CD4-positive, alpha-beta T cell treated with Interferon gamma for 1 hour (primary cell): ENCODE results near the gene DENND2A.
"Not testable (repeated sequence)": the region's sequence is repeated elsewhere in the genome, so short reads cannot be mapped to it uniquely, and the experiment has no call there.

Source experiments
- DNase-seq: peaks from one replicate; pipeline ENCODE4 v3.0.0-alpha.2; 2020

Gene DENND2A

DNA sequence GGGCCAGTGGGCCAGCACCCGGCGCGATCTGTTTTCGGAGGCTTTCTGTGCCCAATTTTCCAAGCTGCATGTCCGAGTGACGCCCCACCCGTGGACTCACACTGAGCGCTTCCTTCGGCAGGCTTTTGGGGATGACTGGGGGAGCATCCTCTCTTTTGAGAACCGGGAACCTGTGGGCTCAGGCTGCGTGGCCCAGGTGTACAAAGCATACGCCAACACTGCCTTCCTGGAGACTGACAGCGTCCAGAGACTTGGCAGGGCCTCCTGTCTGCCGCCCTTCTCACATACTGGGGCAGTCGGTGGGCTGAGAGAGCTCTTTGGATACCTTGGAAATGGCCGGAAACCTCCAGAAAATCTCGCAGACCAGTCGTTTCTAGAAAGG, 33.2 kb upstream of the DENND2A start:
- no peak for DNase-seq

DNA sequence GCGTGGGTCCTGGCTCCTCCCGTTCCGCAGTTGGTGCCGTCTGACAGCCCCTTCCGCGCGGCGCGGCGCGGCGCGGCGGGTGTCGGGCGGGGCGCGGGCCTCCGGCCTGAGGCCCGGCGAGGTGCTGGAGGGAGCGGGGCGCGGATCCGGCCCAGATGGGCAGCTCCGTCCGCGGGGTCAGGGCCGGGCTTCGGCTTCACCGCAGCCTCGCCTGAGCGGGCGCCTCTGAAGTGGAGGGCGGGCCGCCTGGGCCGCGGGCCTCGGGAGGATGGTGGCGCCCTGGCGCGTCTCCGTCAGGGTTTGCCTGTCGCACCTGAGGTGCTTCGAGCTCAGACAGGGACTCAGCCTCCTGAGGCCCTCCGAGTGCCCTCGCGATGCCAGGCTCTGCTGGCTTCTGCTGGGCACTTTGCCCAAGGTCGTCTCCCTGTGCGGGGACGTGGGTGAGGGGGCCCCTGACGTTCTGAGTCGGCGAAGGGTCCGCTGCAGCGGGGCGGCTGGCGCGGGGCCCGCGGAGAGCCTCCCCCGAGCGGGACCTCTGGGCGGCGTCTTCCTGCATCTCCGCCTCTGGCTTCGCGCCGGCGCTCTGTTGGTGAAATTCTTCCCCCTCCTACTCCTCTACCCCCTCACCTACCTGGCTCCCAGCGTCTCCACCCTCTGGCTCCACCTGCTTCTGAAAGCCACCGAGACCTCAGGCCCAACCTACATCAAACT, 32.6 kb upstream of the DENND2A start:
- peak; percentile 52 for DNase-seq

- peak; percentile 56 for DNase-seq
Observed at GRCh38 chr7:140672382-140673062, 31.9 kb upstream of the DENND2A start, which contains the start of gene ADCK2. Gene ADCK2 (plus strand): TSS chr7:140672945. CDS start chr7:140673331, 386 bp downstream.

GRCh38 chr7:140671966-140672365, 31.4 kb upstream of the DENND2A start:
- no peak for DNase-seq

DNA sequence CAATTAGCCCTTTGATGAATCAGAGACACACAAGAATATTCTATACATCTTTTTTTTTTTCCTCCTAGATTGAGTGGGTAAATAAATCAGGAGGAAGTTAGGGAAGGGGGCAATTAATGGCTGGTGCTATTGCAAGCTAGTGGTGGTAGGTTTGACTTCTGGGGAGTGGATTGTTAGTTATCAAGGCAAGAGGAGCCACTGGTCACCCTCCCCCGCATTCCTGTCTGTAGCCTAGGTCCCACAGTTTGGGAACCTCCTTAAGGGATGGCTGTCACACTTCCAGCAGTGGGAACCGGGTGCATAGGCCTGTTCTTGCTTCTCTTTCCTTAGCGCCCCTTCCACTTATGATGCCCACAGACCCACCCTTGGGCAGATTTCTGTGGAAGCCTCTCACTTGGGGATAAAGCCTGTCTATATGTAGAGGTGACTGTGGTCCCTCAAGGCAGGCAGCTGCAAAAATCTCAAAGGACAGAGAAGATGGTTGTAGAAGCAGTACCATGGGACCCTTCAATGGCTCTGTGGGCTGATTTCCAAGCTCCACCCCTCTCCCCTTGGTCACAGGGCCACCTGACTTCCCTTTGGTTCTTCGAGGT, 29.8 kb upstream of the DENND2A start:
- DNase-seq: no peak

- not testable (repeated sequence) for DNase-seq
Observed at GRCh38 chr7:140669862-140670261, 29.2 kb upstream of the DENND2A start.

DNA sequence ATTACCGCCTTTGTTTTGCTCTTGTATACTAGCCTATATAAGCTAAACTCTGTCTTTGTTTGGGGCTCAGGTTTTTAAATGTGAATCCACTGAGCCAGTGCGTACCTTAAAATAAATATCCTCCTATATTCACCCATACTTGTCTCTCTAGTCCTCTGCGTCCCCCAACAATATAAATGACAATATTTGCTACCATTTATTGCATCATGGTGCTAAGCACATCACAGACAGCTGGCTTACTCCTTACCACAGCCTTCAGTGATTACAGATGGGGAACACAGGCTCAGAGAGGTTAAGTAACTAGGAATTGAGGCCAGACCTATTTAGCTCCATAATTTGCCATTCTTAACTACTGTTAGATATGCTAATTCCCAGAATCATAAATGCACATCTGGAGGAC, 28.7 kb upstream of the DENND2A start:
- no peak for DNase-seq

GRCh38 chr7:140668641-140669040, 28.0 kb upstream of the DENND2A start:
- DNase-seq: no peak

- no peak for DNase-seq
Observed at GRCh38 chr7:140667476-140667875, 26.9 kb upstream of the DENND2A start.

DNA sequence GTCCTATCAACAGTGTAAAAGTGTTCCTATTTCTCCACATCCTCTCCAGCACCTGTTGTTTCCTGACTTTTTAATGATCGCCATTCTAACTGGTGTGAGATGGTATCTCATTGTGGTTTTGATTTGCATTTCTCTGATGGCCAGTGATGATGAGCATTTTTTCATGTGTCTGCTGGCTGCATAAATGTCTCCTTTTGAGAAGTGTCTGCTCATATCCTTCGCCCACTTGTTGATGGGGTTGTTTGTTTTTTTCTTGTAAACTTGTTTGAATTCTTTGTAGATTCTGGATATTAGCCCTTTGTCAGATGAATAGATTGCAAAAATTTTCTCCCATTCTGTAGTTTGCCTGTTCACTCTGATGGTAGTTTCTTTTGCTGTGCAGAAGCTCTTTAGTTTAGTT, 22.3 kb upstream of the DENND2A start:
- not testable (repeated sequence) for DNase-seq

DNA sequence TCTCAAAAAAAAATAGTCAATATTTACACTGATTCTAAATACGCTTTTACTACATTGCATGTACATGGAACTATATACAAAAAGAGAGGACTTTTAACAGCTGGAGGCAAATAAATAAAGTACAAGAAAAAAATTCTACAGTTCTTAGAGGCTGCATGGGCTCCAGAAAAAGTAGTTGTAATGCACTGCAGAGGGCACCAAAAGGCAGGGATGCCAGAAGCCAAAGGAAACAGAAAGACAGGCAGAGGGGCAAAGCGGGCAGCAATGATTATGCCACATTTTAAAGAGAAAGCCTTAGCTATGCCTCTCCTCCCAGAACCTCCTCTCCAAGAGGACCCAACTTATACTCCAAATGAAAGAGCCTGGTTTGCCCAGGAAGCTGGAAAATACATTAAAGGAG, 20.5 kb upstream of the DENND2A start:
- DNase-seq: no peak

GRCh38 chr7:140659856-140660255, 19.2 kb upstream of the DENND2A start:
- DNase-seq: no peak

DNA sequence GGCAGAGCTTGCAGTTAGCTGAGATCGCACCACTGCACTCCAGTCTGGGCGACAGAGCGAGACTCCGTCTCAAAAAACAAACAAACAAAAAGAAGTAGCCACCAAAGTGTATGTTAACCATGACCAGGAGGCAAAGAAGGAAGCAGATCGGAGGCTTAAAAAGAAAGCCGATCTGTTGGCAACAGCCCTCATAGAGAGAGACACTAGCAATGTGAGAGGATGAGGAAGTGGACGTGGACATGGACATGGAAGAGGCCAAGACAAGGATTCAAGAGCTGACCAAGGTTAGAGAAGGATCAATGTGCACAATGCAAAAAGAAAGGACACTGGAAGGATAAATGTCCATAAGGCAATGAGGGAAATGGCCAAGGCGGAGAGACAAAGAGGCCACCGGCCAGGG, 17.3 kb upstream of the DENND2A start:
- DNase-seq: no peak

- peak; percentile 53 for DNase-seq
Observed at GRCh38 chr7:140656548-140657515, 16.2 kb upstream of the DENND2A start.

DNA sequence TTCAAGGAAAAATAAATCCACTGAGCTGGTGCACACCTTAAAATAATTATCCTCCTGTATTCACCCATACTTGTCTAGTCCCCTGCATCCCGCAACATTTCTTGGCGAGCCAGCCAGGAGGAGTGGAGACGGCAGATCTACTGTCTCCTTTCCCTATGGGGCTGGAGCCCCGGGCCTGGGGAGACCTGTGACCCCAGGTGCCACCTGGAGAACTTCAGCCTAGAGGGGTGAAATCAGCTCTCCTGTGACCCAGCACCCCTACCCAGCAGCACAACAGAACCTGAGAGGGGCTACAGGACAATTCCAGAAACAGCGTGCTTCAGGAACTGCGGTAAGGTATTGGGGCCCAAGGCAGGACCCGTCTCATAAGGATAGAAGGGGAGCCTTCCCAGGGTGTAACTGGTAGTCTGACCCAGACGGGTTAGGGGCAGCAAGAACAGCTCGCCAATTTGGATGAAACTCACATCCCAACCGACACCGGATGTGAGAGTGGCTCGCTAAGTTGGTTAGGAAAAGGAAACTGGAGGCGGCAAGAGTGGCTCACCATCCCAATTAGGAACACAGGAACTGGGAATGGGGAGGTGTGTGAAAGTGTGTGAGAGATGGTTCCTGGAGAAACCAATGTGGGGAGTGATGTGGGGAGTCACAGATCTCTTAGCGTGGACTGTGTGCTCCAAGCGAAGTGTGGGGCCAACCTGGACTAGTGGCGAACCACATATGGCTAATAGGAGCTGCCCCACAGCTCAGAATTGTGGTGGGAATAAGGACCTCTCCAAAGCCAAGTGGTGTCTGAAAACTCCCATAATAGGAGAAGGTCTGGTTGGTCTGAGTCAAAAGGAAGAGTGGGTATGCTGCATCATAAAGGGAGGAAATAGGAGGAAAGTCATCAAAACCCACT, 15.1 kb upstream of the DENND2A start:
- DNase-seq: no peak

DNA sequence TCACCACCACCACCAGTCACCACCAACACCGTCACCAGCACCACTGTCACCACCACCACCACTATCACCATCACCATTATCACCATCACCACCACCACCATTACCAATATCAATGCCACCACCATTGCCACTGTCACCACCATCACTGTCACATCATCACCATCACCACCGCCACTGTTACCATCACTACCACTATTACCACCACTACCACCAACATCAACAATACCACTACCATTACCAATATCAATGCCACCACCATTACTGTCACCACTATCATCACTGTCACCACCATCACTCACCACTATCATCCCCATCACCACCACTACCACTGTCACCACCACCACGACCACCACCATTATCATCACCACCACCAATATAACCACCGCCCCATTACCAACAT, 14.0 kb upstream of the DENND2A start:
- DNase-seq: no peak

- no peak for DNase-seq
Observed at GRCh38 chr7:140654109-140654387, 13.4 kb upstream of the DENND2A start.

DNA sequence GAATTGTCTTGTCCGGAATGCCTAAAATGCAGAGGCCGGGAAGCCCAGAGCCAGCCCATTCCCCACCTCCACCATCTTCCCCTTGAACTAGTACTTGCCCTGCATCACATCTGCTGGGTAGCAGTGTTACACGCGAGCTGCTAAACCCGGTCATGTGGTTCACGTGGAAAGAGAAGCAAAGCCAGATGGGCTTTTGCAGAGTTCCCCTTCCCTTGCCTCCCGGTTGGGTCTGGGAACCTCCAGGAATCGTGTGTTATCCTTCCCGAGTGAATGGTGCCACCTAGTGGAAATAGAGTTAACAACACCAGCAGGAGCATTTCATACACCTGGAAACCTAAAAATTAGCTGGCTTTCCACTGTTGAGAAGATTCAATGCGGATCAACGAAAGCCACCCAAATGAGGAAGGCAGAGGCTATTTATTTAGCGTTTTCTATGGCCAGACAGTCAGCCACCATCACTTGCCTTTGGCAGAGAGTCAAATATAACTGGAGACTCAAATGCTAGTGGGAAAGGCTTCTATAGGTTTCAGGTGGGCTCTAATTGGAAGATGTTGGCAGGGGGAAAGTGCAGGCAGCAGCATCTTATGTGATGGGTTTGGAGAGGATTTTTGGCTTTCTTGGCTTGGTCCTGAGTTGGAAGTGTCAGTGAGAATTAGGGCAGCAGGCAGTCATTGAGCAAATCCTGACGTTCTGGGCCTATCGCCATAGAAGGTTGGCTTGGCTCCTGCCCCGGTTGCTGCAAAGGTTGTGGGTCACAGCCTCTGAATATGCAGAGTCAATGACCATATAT, 12.9 kb upstream of the DENND2A start:
- DNase-seq: peak; percentile 11

DNA sequence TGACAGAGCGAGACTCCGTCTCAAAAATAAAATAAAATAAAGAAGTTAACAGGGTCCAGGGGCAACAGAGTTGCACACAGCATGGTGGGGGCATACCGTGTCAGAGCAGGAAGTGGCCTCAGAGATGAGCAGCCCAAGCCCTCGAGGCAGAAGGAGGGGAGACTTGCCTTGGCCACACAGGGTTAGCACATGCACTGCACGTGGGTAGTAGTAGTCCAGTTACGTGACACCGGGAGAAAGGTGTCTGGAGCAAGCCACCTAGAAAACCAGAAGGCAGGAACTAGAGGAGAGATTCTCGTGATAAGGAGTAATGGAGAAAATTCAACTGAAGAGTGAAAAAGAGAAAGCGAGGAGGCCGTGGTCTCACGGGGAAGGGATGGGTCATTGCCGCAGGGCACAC, 9.8 kb upstream of the DENND2A start:
- no peak for DNase-seq

DNA sequence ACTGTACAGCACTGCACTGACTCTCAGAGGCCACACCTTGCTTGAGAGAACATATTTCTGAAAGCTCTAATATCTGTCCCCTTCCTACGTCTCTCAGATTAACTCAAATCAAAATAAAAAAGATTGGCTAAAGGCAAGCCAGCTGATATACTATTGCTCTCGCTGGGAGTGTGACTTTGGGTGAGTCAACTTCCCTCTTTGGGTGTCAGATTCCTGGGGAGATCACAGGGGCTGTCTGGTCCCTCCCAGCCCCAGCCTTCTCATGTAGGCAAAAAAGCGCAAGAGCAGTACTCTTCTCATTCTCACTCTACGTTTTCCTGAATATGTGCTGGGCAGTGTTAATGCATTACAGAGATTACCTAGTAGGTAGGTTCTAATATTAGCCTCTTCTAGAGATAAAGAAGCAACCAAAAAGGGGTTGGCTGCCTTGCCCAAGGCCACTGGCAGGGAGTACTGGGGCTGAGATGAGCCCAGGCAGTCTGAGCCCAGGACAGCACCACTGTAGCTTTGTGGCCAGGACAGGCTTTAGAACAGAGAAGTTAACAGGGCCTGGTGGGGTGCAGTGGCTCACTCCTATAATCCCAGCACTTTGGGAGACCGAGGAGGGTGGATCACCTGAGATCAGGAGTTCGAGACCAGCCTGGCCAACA, 9.1 kb upstream of the DENND2A start:
- no peak for DNase-seq
